IMR-90 (cell line): ENCODE data around the gene CRYBB2. TPM values are rescaled to one million over a fixed set of nuclear protein-coding genes. Genes with fewer than 3 reads are reported as not detected.

ENCODE experiments used
- ATAC-seq: fragments of 200-7000 bp; cut with Tn5 transposase; 2 replicates; pipeline ENCODE4 v1.9.1; 2020; ENCODE audit warnings: low read depth, mild to moderate bottlenecking, moderate library complexity
- BruUV-seq: library from RNA; stranded (reverse); fragments of 400-500 nt; replicated peaks from 2 replicates; lab custom pipeline; 2021; lab: Mats Ljungman, UMichigan
- CTCF ChIA-PET: fragments of 300-600 bp; formaldehyde crosslinking; extraction: SDS; loops from one replicate; lab custom pipeline; 2021; ENCODE audit warnings: antibody characterized with exemption; lab: Yijun Ruan, JAX
- POLR2A ChIA-PET: fragments of 300-600 bp; sonication (Branson Sonifier 250); formaldehyde crosslinking; loops from one replicate; lab custom pipeline; 2022; ENCODE audit warnings: antibody characterized with exemption; ENCODE audit not compliant: unreplicated experiment; lab: Charles Lee
- DNase-seq: peaks from one replicate; pipeline ENCODE4 v3.0.0; 2013
- H2AFZ ChIP-seq: replicated peaks from 2 replicates; pipeline ENCODE3; 2013; ENCODE audit warnings: low read length, mild to moderate bottlenecking; ENCODE audit not compliant: poor library complexity
- H2AK5ac ChIP-seq: 2 replicates; pipeline ENCODE4 v1.6.1; 2013; ENCODE audit warnings: low read depth, low read length, inconsistent platforms
- H2AK9ac ChIP-seq: replicated peaks from 2 replicates; pipeline ENCODE3; 2013; ENCODE audit warnings: mild to moderate bottlenecking, low read depth, low read length, moderate library complexity; ENCODE audit not compliant: poor library complexity
- H2BK120ac ChIP-seq: 2 replicates; pipeline ENCODE4 v1.6.1; 2013; ENCODE audit warnings: low read depth, low read length, inconsistent platforms
- H2BK15ac ChIP-seq: 3 replicates; pipeline ENCODE4 v1.6.1; 2013; ENCODE audit warnings: low read depth, low read length, inconsistent platforms
- H2BK20ac ChIP-seq: 2 replicates; pipeline ENCODE4 v1.6.1; 2013; ENCODE audit warnings: low read depth, mild to moderate bottlenecking, inconsistent platforms, low read length, moderate library complexity
- H2BK5ac ChIP-seq: 2 replicates; pipeline ENCODE4 v1.6.1; 2013; ENCODE audit warnings: mild to moderate bottlenecking, low read depth, low read length, inconsistent platforms; ENCODE audit not compliant: poor library complexity, severe bottlenecking
- H3K14ac ChIP-seq: replicated peaks from 2 replicates; pipeline ENCODE4 v1.6.1; 2013; ENCODE audit warnings: low read depth, low read length, inconsistent platforms
- H3K18ac ChIP-seq: 2 replicates; pipeline ENCODE4 v1.6.1; 2013; ENCODE audit warnings: low read depth, low read length, control low read depth
- H3K23ac ChIP-seq: 2 replicates; pipeline ENCODE4 v1.6.1; 2013; ENCODE audit warnings: low read depth, low read length, inconsistent platforms
- H3K27ac ChIP-seq: 2 replicates; pipeline ENCODE4 v1.5.1; 2013; ENCODE audit warnings: mild to moderate bottlenecking, control low read depth, low read length; ENCODE audit not compliant: insufficient read depth
- H3K27me3 ChIP-seq: 2 replicates; pipeline ENCODE4 v1.6.1; 2013; ENCODE audit warnings: low read length; ENCODE audit not compliant: control insufficient read depth, insufficient read depth
- H3K36me3 ChIP-seq: 2 replicates; pipeline ENCODE4 v1.6.1; 2013; ENCODE audit warnings: low read length, mixed read lengths; ENCODE audit not compliant: control insufficient read depth, insufficient read depth
- H3K4ac ChIP-seq: 2 replicates; pipeline ENCODE4 v1.6.1; 2013; ENCODE audit warnings: low read depth, low read length, inconsistent platforms
- H3K4me1 ChIP-seq: 2 replicates; pipeline ENCODE4 v1.6.1; 2013; ENCODE audit warnings: low read length, mixed read lengths; ENCODE audit not compliant: control insufficient read depth, insufficient read depth
- H3K4me2 ChIP-seq: 2 replicates; pipeline ENCODE4 v1.6.1; 2013; ENCODE audit warnings: low read depth, mild to moderate bottlenecking, control low read depth, low read length, moderate library complexity
- H3K4me3 ChIP-seq: 2 replicates; pipeline ENCODE4 v1.5.1; 2013; ENCODE audit warnings: low read depth, mild to moderate bottlenecking, control low read depth, low read length, moderate library complexity; ENCODE audit not compliant: insufficient read depth
- H3K56ac ChIP-seq: 2 replicates; pipeline ENCODE4 v1.6.1; 2013; ENCODE audit warnings: low read length, inconsistent platforms; ENCODE audit not compliant: insufficient read depth; ENCODE audit errors: extremely low read depth
- H3K79me1 ChIP-seq, 2 experiments: 2 replicates each; pipeline ENCODE4 v1.6.1; 2013; ENCODE audit warnings: low read length in 2 of 2, inconsistent platforms in 1 of 2, low read depth in 1 of 2
- H3K9ac ChIP-seq: 2 replicates; pipeline ENCODE4 v1.6.1; 2013; ENCODE audit warnings: low read depth, low read length, control low read depth
- H3K9me1 ChIP-seq: 2 replicates; pipeline ENCODE4 v1.6.1; 2013; ENCODE audit warnings: low read length, inconsistent platforms; ENCODE audit not compliant: insufficient read depth
- H3K9me3 ChIP-seq: 2 replicates; pipeline ENCODE4 v1.6.1; 2013; ENCODE audit warnings: low read length; ENCODE audit not compliant: control insufficient read depth, insufficient read depth
- H4K20me1 ChIP-seq: 2 replicates; pipeline ENCODE4 v1.6.1; 2013; ENCODE audit warnings: low read length, inconsistent platforms; ENCODE audit not compliant: insufficient read depth
- H4K5ac ChIP-seq: 2 replicates; pipeline ENCODE4 v1.6.1; 2013; ENCODE audit warnings: mild to moderate bottlenecking, low read depth, low read length, control low read depth
- H4K8ac ChIP-seq, 2 experiments: 2 replicates each; pipeline ENCODE4 v1.6.1; 2013; ENCODE audit warnings: low read depth in 2 of 2, low read length in 2 of 2, control low read depth in 1 of 2, inconsistent platforms in 1 of 2
- H4K91ac ChIP-seq: 2 replicates; pipeline ENCODE4 v1.6.1; 2013; ENCODE audit warnings: low read depth, low read length, inconsistent platforms; ENCODE audit not compliant: insufficient read depth
- BHLHE40 ChIP-seq: fragments of 150-350 bp; IDR thresholded peaks from 2 replicates; pipeline ENCODE4 v1.6.1; 2016; ENCODE audit warnings: mild to moderate bottlenecking, low read depth, low read length
- CEBPB ChIP-seq: IDR thresholded peaks from 2 replicates; pipeline ENCODE4 v1.6.1; 2012; ENCODE audit warnings: low read depth, low read length, improper control_type of control experiment
- CHD1 ChIP-seq: IDR thresholded peaks from 2 replicates; pipeline ENCODE4 v1.6.1; 2012; ENCODE audit warnings: low read depth, low read length, improper control_type of control experiment
- FOS ChIP-seq: fragments of 150-350 bp; IDR thresholded peaks from 2 replicates; pipeline ENCODE4 v1.6.1; 2016; ENCODE audit warnings: low read depth, low read length
- MAFK ChIP-seq: IDR thresholded peaks from 2 replicates; pipeline ENCODE4 v1.6.1; 2012; ENCODE audit warnings: low read depth, low read length, improper control_type of control experiment
- MXI1 ChIP-seq: IDR thresholded peaks from 2 replicates; pipeline ENCODE4 v1.6.1; 2012; ENCODE audit warnings: low read depth, mild to moderate bottlenecking, low read length, moderate library complexity, borderline replicate concordance
- NFE2L2 ChIP-seq: fragments of 150-350 bp; IDR thresholded peaks from 2 replicates; pipeline ENCODE4 v1.6.1; 2016; ENCODE audit warnings: low read depth, mild to moderate bottlenecking, low read length
- POLR2A ChIP-seq: IDR thresholded peaks from 2 replicates; pipeline ENCODE4 v1.6.1; 2012; ENCODE audit warnings: mild to moderate bottlenecking, low read depth, low read length
- RAD21 ChIP-seq: IDR thresholded peaks from 2 replicates; pipeline ENCODE4 v1.6.1; 2012; ENCODE audit warnings: low read length, improper control_type of control experiment
- RCOR1 ChIP-seq: IDR thresholded peaks from 2 replicates; pipeline ENCODE4 v1.6.1; 2012; ENCODE audit warnings: mild to moderate bottlenecking, low read length, improper control_type of control experiment; ENCODE audit not compliant: insufficient replicate concordance
- SMC3 ChIP-seq: fragments of 150-350 bp; IDR thresholded peaks from 2 replicates; pipeline ENCODE4 v1.6.1; 2016; ENCODE audit warnings: low read depth, mild to moderate bottlenecking, antibody characterized with exemption, low read length, moderate library complexity
- WGBS, 2 experiments: methylation state at CpG; one replicate each; pipeline versions ENCODE4 v1.1.5 to v1.1.7; 2013; ENCODE audit warnings: missing lambda C conversion rate in 2 of 2; ENCODE audit not compliant: insufficient read length in 1 of 2; ENCODE audit errors: extremely low coverage in 2 of 2; 5-methylcytosine and 5-hydroxymethylcytosine counted together
- dilution Hi-C: fragments of 300-500 bp; cut with HindIII; formaldehyde crosslinking; loops from one replicate; pipeline ENCODE4 v1.14.3; 2018; ENCODE audit warnings: low sequenced_read_pairs; ENCODE audit not compliant: unreplicated experiment
- in situ Hi-C: fragments of 300-500 bp; cut with MboI; formaldehyde crosslinking; loops from 3 replicates; pipeline ENCODE4 v1.14.3; 2019; ENCODE audit warnings: low sequenced_read_pairs, inconsistent platforms, mixed read lengths
- intact Hi-C: fragments of 100-400 bp; cut with micrococcal nuclease; formaldehyde crosslinking; loops from 2 replicates; pipeline ENCODE4 v1.10.0; 2022
- polyA plus RNA-seq, 3 experiments: library from polyadenylated mRNA; depleted of rRNA; stranded (reverse); fragments of >200 nt; gene quantifications; 2 replicates each; pipeline ENCODE4 v1.2.3, GENCODE V29; 2012; ENCODE audit warnings: low replicate concordance in 1 of 3
- total RNA-seq: library from RNA; depleted of rRNA; stranded (reverse); fragments of >200 nt; gene quantifications from 2 replicates; pipeline ENCODE4 v1.2.3, GENCODE V29; 2012
- TF ChIP-seq, protein P1 (sequence below): fragments of 150-350 bp; IDR thresholded peaks from 2 replicates; pipeline ENCODE4 v1.6.1; 2016; ENCODE audit warnings: low read depth, mild to moderate bottlenecking, low read length, moderate library complexity, borderline replicate concordance
- TF ChIP-seq, protein P2 (sequence below): conservative IDR thresholded peaks from 2 replicates; pipeline ENCODE4 v1.5.1; 2012; ENCODE audit warnings: mild to moderate bottlenecking, low read depth, low read length, improper control_type of control experiment
- TF ChIP-seq, protein P3 (sequence below): fragments of 150-350 bp; IDR thresholded peaks from 2 replicates; pipeline ENCODE4 v1.6.1; 2017; ENCODE audit warnings: mild to moderate bottlenecking, antibody characterized with exemption, low read length, low read depth

CRYBB2 gene
- total and polyA plus RNA-seq, 2 of the 4 experiments (the other 2 are of a cell fraction): not detected

DNA sequence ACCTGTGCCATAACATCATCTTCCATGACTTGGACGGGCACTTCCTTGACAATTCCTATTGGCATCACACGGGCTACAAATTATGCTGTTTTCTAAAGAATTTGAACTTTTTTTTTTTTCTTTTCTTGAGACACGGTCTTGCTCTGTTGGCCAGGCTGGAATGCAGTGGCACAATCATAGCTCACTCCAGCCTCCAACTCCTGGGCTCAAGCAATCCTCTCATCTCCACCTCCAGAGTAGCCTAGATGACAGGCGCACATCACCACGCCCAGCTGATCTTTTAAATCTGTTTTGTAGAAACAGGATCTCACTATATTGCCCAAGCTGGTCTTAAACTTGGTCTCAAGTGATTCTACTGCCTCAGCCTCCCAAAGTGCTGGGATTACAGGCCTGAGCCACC is 23.1 kb upstream of the CRYBB2 start:
- Histone ChIP-seq H3K4me3 (no peak overlapping the region), H3K4ac (no peak overlapping the region), H3K27ac (no peak overlapping the region), H3K27me3 (no peaks in the 10 kb centered on the region), H2BK15ac (no peak overlapping the region), H2BK120ac (no peak overlapping the region), H2BK20ac (no peak overlapping the region), H2AK5ac (no peak overlapping the region), H4K20me1 (no peaks in the 10 kb centered on the region), H3K9ac (no peak overlapping the region), H4K5ac (no peak overlapping the region), H3K56ac (no peak overlapping the region), H3K18ac (no peak overlapping the region), H2AFZ (no peak overlapping the region), H2BK5ac (no peak overlapping the region), H3K36me3 (no peaks in the 10 kb centered on the region), H3K9me1 (no peaks in the 10 kb centered on the region), H4K8ac (no peak overlapping the region), H4K91ac (no peak overlapping the region), H3K14ac (no peak overlapping the region), H2AK9ac (no peak overlapping the region), H3K23ac (no peak overlapping the region), H3K79me1 (no peaks in the 10 kb centered on the region), H3K9me3 (no peaks in the 10 kb centered on the region), H3K4me1 (no peaks in the 10 kb centered on the region), H3K4me2 (no peak overlapping the region)
- DNase-seq: no peak
- BruUV-seq: no TSS peak
- intact Hi-C loops (no loop called here), in situ Hi-C loops (no loop called here), dilution Hi-C loops (no loop called here)
- WGBS, 2 experiments: 66% methylated on average over 2 of the region's 5 CpGs; no CpG with 5 or more reads in 1 of the 2 experiments
- no peak for ATAC-seq
- CTCF ChIA-PET: no interaction called here
- TF ChIP-seq FOS (no peak), RCOR1 (no peak), SMC3 (no peak), BHLHE40 (no peak), POLR2A (no peak), CHD1 (no peak), MAFK (no peak), CEBPB (no peak), RAD21 (no peak), MXI1 (no peak), NFE2L2 (no peak)
- TF ChIP-seq, protein P1, sequence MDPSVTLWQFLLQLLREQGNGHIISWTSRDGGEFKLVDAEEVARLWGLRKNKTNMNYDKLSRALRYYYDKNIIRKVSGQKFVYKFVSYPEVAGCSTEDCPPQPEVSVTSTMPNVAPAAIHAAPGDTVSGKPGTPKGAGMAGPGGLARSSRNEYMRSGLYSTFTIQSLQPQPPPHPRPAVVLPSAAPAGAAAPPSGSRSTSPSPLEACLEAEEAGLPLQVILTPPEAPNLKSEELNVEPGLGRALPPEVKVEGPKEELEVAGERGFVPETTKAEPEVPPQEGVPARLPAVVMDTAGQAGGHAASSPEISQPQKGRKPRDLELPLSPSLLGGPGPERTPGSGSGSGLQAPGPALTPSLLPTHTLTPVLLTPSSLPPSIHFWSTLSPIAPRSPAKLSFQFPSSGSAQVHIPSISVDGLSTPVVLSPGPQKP: no peak
- TF ChIP-seq, protein P2, sequence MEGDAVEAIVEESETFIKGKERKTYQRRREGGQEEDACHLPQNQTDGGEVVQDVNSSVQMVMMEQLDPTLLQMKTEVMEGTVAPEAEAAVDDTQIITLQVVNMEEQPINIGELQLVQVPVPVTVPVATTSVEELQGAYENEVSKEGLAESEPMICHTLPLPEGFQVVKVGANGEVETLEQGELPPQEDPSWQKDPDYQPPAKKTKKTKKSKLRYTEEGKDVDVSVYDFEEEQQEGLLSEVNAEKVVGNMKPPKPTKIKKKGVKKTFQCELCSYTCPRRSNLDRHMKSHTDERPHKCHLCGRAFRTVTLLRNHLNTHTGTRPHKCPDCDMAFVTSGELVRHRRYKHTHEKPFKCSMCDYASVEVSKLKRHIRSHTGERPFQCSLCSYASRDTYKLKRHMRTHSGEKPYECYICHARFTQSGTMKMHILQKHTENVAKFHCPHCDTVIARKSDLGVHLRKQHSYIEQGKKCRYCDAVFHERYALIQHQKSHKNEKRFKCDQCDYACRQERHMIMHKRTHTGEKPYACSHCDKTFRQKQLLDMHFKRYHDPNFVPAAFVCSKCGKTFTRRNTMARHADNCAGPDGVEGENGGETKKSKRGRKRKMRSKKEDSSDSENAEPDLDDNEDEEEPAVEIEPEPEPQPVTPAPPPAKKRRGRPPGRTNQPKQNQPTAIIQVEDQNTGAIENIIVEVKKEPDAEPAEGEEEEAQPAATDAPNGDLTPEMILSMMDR: no peak
- TF ChIP-seq, protein P3, sequence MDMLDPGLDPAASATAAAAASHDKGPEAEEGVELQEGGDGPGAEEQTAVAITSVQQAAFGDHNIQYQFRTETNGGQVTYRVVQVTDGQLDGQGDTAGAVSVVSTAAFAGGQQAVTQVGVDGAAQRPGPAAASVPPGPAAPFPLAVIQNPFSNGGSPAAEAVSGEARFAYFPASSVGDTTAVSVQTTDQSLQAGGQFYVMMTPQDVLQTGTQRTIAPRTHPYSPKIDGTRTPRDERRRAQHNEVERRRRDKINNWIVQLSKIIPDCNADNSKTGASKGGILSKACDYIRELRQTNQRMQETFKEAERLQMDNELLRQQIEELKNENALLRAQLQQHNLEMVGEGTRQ: no peak
- POLR2A ChIA-PET: no interaction called here
